HEK293 (cell line): ENCODE data around the gene USP30.

Source experiments
- HOXC10 ChIP-seq: sonication (generic); formaldehyde crosslinking; IDR thresholded peaks from 2 replicates; pipeline ENCODE4 v1.8.1; 2023; ENCODE audit warnings: mild to moderate bottlenecking, missing genetic modification reagents
- IKZF3 ChIP-seq: fragments of 450-650 bp; IDR thresholded peaks from 2 replicates; pipeline ENCODE4 v1.5.0; 2018; ENCODE audit warnings: missing biosample characterization, mild to moderate bottlenecking, missing genetic modification characterization, moderate library complexity
- KLF8 ChIP-seq: fragments of 450-650 bp; formaldehyde crosslinking; IDR thresholded peaks from 2 replicates; pipeline ENCODE4 v1.5.1; 2016; ENCODE audit warnings: missing biosample characterization, missing genetic modification characterization
- YY1 ChIP-seq: fragments of 450-650 bp; formaldehyde crosslinking; IDR thresholded peaks from 2 replicates; pipeline ENCODE4 v1.5.1; 2018; ENCODE audit warnings: missing biosample characterization, missing genetic modification characterization
- ZBTB10 ChIP-seq: fragments of 450-650 bp; formaldehyde crosslinking; IDR thresholded peaks from 2 replicates; pipeline ENCODE4 v1.5.1; 2016; ENCODE audit warnings: missing biosample characterization, missing genetic modification characterization
- ZBTB48 ChIP-seq: fragments of 450-650 bp; formaldehyde crosslinking; IDR thresholded peaks from 2 replicates; pipeline ENCODE4 v1.5.1; 2016; ENCODE audit warnings: missing biosample characterization, missing genetic modification characterization
- ZFP3 ChIP-seq: fragments of 450-650 bp; formaldehyde crosslinking; IDR thresholded peaks from 2 replicates; pipeline ENCODE4 v1.5.1; 2016; ENCODE audit warnings: low read depth, missing biosample characterization, missing genetic modification characterization
- ZFP41 ChIP-seq: fragments of 450-650 bp; formaldehyde crosslinking; IDR thresholded peaks from 2 replicates; pipeline ENCODE4 v1.5.1; 2016; ENCODE audit warnings: missing biosample characterization, missing genetic modification characterization, borderline replicate concordance
- ZNF140 ChIP-seq: fragments of 450-650 bp; formaldehyde crosslinking; IDR thresholded peaks from 2 replicates; pipeline ENCODE4 v1.5.1; 2016; ENCODE audit warnings: missing biosample characterization, missing genetic modification characterization
- ZNF16 ChIP-seq: fragments of 450-650 bp; formaldehyde crosslinking; IDR thresholded peaks from 2 replicates; pipeline ENCODE4 v1.5.1; 2016; ENCODE audit warnings: low read depth, missing biosample characterization, missing genetic modification characterization
- ZNF169 ChIP-seq: fragments of 450-650 bp; formaldehyde crosslinking; IDR thresholded peaks from 2 replicates; pipeline ENCODE4 v1.5.1; 2016; ENCODE audit warnings: missing biosample characterization, missing genetic modification characterization
- ZNF2 ChIP-seq: fragments of 450-650 bp; formaldehyde crosslinking; IDR thresholded peaks from 2 replicates; pipeline ENCODE4 v1.5.1; 2016; ENCODE audit warnings: missing biosample characterization, missing genetic modification characterization
- ZNF274 ChIP-seq, 2 experiments: fragments of 200-500 bp in 1 of 2; fragments of 450-650 bp in 1 of 2; sonication (Bioruptor generic) in 1 of 2; formaldehyde crosslinking in 1 of 2; IDR thresholded peaks; 2 replicates each; pipeline versions ENCODE4 v1.5.1 to v1.6.1; 2014 to 2016; ENCODE audit warnings: borderline replicate concordance in 1 of 2, inconsistent platforms in 1 of 2, low read length in 1 of 2, missing biosample characterization in 1 of 2, missing genetic modification characterization in 1 of 2
- ZNF335 ChIP-seq: fragments of 450-650 bp; formaldehyde crosslinking; conservative IDR thresholded peaks from 2 replicates; pipeline ENCODE4 v1.5.1; 2016; ENCODE audit warnings: missing biosample characterization, missing genetic modification characterization
- ZNF37A ChIP-seq: fragments of 450-650 bp; IDR thresholded peaks from 2 replicates; pipeline ENCODE4 v1.5.1; 2018; ENCODE audit warnings: missing biosample characterization, missing genetic modification characterization
- ZNF558 ChIP-seq: fragments of 450-650 bp; formaldehyde crosslinking; IDR thresholded peaks from 2 replicates; pipeline ENCODE4 v1.5.1; 2016; ENCODE audit warnings: missing biosample characterization, missing genetic modification characterization
- ZNF561 ChIP-seq: fragments of 450-650 bp; IDR thresholded peaks from 2 replicates; pipeline ENCODE4 v1.5.1; 2018; ENCODE audit warnings: missing biosample characterization, missing genetic modification characterization, borderline replicate concordance
- ZNF624 ChIP-seq: fragments of 450-650 bp; formaldehyde crosslinking; IDR thresholded peaks from 2 replicates; pipeline ENCODE4 v1.5.1; 2017; ENCODE audit warnings: missing biosample characterization, missing genetic modification characterization
- ZNF777 ChIP-seq: fragments of 450-650 bp; formaldehyde crosslinking; IDR thresholded peaks from 2 replicates; pipeline ENCODE4 v1.5.1; 2017; ENCODE audit warnings: missing biosample characterization, missing genetic modification characterization, borderline replicate concordance
- TF ChIP-seq, protein P1 (sequence below): fragments of 450-650 bp; formaldehyde crosslinking; optimal IDR thresholded peaks from 2 replicates; pipeline ENCODE3; 2016; ENCODE audit warnings: missing biosample characterization, mild to moderate bottlenecking, missing genetic modification characterization
- TF ChIP-seq, protein P2 (sequence below): fragments of 450-650 bp; formaldehyde crosslinking; IDR thresholded peaks from 2 replicates; pipeline ENCODE4 v1.5.1; 2016; ENCODE audit warnings: missing biosample characterization, missing genetic modification characterization
- TF ChIP-seq, protein P3 (sequence below): fragments of 450-650 bp; formaldehyde crosslinking; IDR thresholded peaks from 2 replicates; pipeline ENCODE4 v1.5.1; 2016; ENCODE audit warnings: missing biosample characterization, missing genetic modification characterization, low read depth
- TF ChIP-seq, protein P4 (sequence below): fragments of 450-650 bp; formaldehyde crosslinking; IDR thresholded peaks from 2 replicates; pipeline ENCODE4 v1.5.1; 2016; ENCODE audit warnings: missing biosample characterization, missing genetic modification characterization
- TF ChIP-seq, protein P5 (sequence below): fragments of 450-650 bp; formaldehyde crosslinking; IDR thresholded peaks from 2 replicates; pipeline ENCODE4 v1.5.1; 2016; ENCODE audit warnings: missing biosample characterization, missing genetic modification characterization
- TF ChIP-seq, protein P6 (sequence below): fragments of 450-650 bp; formaldehyde crosslinking; IDR thresholded peaks from 2 replicates; pipeline ENCODE4 v1.5.1; 2016; ENCODE audit warnings: missing biosample characterization, missing genetic modification characterization

USP30 gene

GRCh38 chr12:109098183-109098604, 45.8 kb downstream of the USP30 start (continued):
- TF ChIP-seq, protein P1, sequence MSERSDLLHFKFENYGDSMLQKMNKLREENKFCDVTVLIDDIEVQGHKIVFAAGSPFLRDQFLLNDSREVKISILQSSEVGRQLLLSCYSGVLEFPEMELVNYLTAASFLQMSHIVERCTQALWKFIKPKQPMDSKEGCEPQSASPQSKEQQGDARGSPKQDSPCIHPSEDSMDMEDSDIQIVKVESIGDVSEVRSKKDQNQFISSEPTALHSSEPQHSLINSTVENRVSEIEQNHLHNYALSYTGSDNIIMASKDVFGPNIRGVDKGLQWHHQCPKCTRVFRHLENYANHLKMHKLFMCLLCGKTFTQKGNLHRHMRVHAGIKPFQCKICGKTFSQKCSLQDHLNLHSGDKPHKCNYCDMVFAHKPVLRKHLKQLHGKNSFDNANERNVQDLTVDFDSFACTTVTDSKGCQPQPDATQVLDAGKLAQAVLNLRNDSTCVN (tag by site-specific recombination): peak; percentile 4
- TF ChIP-seq, protein P2, sequence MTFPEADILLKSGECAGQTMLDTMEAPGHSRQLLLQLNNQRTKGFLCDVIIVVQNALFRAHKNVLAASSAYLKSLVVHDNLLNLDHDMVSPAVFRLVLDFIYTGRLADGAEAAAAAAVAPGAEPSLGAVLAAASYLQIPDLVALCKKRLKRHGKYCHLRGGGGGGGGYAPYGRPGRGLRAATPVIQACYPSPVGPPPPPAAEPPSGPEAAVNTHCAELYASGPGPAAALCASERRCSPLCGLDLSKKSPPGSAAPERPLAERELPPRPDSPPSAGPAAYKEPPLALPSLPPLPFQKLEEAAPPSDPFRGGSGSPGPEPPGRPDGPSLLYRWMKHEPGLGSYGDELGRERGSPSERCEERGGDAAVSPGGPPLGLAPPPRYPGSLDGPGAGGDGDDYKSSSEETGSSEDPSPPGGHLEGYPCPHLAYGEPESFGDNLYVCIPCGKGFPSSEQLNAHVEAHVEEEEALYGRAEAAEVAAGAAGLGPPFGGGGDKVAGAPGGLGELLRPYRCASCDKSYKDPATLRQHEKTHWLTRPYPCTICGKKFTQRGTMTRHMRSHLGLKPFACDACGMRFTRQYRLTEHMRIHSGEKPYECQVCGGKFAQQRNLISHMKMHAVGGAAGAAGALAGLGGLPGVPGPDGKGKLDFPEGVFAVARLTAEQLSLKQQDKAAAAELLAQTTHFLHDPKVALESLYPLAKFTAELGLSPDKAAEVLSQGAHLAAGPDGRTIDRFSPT (tag by site-specific recombination): no peak
- TF ChIP-seq ZNF140 (tag by site-specific recombination) (no peak), ZFP41 (no peak), ZNF16 (tag by site-specific recombination) (no peak), ZNF335 (tag by site-specific recombination) (no peak; the same call in 1 of the 2 replicates), ZBTB10 (tag by site-specific recombination) (0 out of 2 replicates have a peak, but pooled peaks have one; percentile 16), HOXC10 (CRISPR knock-in tag) (no peak), ZNF624 (tag by site-specific recombination) (no peak), ZNF169 (tag by site-specific recombination) (no peak), ZNF561 (tag by site-specific recombination) (no peak), ZNF274 (IDR thresholded peaks at IDR 0.05; ENCODE audit: low read length) (no peak), ZNF274 (tag by site-specific recombination; IDR thresholded peaks at IDR 0.05; ENCODE audit: borderline replicate concordance) (no peak), ZFP3 (tag by site-specific recombination) (no peak), ZNF2 (no peak), ZNF777 (tag by site-specific recombination) (no peak), YY1 (no peak; the same call in 1 of the 2 replicates), ZNF37A (no peak), ZNF558 (tag by site-specific recombination) (no peak), KLF8 (tag by site-specific recombination) (peak; percentile 65), ZBTB48 (tag by site-specific recombination) (no peak; the same call in 1 of the 2 replicates), IKZF3 (tag by site-specific recombination) (no peak)
- TF ChIP-seq, protein P3, sequence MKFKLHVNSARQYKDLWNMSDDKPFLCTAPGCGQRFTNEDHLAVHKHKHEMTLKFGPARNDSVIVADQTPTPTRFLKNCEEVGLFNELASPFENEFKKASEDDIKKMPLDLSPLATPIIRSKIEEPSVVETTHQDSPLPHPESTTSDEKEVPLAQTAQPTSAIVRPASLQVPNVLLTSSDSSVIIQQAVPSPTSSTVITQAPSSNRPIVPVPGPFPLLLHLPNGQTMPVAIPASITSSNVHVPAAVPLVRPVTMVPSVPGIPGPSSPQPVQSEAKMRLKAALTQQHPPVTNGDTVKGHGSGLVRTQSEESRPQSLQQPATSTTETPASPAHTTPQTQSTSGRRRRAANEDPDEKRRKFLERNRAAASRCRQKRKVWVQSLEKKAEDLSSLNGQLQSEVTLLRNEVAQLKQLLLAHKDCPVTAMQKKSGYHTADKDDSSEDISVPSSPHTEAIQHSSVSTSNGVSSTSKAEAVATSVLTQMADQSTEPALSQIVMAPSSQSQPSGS: no peak
- TF ChIP-seq, protein P4, sequence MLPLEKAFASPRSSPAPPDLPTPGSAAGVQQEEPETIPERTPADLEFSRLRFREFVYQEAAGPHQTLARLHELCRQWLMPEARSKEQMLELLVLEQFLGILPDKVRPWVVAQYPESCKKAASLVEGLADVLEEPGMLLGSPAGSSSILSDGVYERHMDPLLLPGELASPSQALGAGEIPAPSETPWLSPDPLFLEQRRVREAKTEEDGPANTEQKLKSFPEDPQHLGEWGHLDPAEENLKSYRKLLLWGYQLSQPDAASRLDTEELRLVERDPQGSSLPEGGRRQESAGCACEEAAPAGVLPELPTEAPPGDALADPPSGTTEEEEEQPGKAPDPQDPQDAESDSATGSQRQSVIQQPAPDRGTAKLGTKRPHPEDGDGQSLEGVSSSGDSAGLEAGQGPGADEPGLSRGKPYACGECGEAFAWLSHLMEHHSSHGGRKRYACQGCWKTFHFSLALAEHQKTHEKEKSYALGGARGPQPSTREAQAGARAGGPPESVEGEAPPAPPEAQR (tag by site-specific recombination): no peak
- TF ChIP-seq, protein P5, sequence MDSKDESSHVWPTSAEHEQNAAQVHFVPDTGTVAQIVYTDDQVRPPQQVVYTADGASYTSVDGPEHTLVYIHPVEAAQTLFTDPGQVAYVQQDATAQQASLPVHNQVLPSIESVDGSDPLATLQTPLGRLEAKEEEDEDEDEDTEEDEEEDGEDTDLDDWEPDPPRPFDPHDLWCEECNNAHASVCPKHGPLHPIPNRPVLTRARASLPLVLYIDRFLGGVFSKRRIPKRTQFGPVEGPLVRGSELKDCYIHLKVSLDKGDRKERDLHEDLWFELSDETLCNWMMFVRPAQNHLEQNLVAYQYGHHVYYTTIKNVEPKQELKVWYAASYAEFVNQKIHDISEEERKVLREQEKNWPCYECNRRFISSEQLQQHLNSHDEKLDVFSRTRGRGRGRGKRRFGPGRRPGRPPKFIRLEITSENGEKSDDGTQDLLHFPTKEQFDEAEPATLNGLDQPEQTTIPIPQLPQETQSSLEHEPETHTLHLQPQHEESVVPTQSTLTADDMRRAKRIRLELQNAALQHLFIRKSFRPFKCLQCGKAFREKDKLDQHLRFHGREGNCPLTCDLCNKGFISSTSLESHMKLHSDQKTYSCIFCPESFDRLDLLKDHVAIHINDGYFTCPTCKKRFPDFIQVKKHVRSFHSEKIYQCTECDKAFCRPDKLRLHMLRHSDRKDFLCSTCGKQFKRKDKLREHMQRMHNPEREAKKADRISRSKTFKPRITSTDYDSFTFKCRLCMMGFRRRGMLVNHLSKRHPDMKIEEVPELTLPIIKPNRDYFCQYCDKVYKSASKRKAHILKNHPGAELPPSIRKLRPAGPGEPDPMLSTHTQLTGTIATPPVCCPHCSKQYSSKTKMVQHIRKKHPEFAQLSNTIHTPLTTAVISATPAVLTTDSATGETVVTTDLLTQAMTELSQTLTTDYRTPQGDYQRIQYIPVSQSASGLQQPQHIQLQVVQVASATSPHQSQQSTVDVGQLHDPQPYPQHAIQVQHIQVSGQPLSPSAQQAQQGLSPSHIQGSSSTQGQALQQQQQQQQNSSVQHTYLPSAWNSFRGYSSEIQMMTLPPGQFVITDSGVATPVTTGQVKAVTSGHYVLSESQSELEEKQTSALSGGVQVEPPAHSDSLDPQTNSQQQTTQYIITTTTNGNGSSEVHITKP: no peak
- TF ChIP-seq, protein P6, sequence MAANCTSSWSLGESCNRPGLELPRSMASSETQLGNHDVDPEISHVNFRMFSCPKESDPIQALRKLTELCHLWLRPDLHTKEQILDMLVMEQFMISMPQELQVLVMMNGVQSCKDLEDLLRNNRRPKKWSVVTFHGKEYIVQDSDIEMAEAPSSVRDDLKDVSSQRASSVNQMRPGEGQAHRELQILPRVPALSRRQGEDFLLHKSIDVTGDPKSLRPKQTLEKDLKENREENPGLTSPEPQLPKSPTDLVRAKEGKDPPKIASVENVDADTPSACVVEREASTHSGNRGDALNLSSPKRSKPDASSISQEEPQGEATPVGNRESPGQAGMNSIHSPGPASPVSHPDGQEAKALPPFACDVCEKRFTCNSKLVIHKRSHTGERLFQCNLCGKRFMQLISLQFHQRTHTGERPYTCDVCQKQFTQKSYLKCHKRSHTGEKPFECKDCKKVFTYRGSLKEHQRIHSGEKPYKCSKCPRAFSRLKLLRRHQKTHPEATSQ (tag by site-specific recombination): no peak
